ENCODE data around the gene BLOC1S1.
A peak's percentile ranks its signal among the peaks of the same experiment; 100 is the strongest.

The BLOC1S1 gene

GRCh38 chr12:55694651-55695050 lies 21.2 kb upstream of the BLOC1S1 start:
- DNase-seq (ENCODE audit: low spot score): no peak

DNA sequence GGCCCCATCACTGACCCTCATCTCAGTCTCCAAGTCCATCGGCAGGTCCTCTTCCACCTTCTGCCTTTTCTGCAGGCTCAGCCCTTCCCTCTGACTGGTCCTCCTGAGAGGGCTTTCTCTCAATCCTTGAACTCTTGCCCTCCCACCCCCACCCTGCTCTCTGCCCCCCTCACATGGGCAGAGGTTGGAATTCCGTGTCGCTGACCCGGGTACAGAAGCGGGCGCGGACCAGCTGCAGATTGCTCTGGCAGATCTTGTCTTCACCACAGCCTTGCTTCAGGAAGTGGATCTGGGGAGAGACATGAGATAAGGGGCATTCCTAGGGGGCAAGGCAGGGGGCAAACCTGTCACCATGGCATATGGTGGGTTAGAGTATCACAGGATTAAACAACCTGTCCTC lies 20.5 kb upstream of the BLOC1S1 start:
- DNase-seq (ENCODE audit: low spot score): no peak

GRCh38 chr12:55696141-55696540 lies 19.7 kb upstream of the BLOC1S1 start:
- DNase-seq (ENCODE audit: low spot score): no peak

- DNase-seq (ENCODE audit: low spot score): no peak
These were observed 18.9 kb upstream of the BLOC1S1 start for GRCh38 chr12:55696796-55697462.

DNA sequence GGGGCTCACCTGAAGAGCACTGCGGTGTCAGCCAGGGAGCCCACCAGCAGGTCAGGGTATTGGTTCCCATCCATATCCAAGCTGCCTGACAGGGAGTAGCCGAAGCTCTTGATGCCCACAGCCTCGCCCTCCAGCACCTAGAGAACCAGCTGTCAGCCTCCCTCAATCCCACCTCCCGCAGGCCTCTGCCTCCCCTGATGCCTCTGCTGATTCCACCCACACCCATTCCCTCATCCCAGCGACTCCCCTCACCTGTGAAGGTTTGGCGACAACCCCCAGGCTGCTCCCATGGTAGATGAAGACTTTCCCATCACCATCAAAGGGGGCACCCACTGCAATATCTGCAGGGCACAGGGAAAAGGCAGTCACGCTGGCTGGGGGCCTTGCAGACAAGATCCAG lies 18.2 kb upstream of the BLOC1S1 start:
- DNase-seq (ENCODE audit: low spot score): no peak

GRCh38 chr12:55698241-55698955 lies 17.4 kb upstream of the BLOC1S1 start:
- DNase-seq (ENCODE audit: low spot score): no peak

GRCh38 chr12:55698965-55699364 lies 16.9 kb upstream of the BLOC1S1 start:
- DNase-seq (ENCODE audit: low spot score): no peak

DNA sequence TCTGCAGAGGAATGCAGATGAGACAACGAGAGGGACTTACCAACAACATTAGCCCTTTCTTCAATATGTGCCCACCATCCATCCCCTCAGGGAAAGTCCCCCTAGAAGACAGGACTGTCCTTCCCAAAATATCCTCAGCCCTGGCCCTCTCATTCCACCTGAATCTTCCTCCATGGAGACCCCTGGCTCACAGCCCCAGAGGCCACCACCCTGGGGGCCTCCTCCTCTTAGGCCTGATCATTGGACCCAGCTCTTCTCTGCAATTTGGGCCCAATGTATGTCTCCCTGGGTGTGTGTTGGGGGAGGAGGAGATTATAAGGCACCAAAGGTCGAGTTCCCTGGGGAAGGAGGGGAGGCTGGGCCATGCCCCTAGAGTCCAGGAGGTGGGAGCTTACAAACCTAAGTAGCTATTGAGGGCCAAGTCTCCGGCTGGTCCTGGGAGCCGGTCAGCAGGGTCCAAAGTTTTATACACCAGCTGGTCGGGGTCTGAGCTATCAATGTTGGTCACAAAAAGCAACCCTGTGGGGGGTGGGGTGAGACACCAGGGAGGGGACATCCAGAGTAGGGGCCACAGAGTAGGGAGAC lies 16.3 kb upstream of the BLOC1S1 start:
- no peak for DNase-seq (ENCODE audit: low spot score)

DNA sequence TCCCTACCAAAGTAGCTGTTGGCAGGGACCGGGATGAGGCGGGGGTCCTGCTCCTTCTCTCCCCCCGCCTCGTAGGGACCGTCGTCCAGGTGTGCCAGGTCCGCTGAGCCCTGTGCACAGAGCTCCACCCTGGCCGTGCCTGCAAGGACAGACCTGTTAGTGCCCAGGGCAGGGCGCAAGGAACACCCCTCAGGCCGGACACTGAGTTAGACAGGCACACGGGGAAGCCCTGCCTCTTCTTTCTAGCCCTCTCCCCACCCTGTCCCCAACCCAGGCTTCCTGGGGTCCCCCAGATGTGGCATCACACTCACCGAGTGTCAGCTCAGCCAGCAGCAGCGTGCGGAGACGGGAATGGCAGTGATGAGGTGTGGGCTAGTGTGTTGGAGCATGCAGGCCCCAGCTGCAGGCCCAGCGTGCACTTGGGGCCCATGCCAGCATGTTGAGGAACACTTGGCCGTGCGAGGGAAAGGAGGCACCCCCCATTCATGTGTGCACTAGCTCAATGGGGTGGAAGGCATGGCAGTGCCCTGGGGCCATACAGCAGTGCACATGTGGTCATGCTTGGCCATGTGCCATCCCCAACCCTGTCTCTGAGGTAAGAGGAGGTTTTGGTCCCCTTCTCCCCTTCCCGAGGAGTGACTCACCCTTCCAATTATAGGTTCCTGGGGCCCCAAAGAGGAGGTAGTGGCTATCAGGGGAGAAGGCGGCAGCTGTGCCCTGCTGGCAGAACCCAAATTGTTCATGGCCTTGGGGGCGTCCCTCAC lies 15.4 kb upstream of the BLOC1S1 start:
- DNase-seq (ENCODE audit: low spot score): no peak

GRCh38 chr12:55702861-55703260 lies 13.0 kb upstream of the BLOC1S1 start:
- no peak for DNase-seq (ENCODE audit: low spot score)

DNA sequence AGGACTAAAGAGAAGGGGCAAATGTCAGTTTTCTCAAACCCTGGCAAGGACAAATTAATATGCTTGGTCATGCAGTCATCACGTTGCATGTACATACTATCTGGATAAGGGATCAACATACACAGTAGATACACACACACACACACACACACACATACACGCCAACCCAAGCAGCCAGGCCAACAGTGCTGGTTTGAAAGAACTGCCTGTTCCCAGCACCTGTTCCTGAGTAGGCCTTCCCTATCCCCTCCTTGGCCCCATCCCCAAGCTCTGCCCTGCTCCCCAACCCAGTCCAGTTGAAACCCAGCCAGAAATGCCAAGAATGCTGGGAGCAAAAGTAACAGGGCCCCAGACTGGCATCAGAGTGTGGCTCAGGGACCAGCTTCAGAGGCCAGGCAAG lies 12.6 kb upstream of the BLOC1S1 start:
- no peak for DNase-seq (ENCODE audit: low spot score)

DNA sequence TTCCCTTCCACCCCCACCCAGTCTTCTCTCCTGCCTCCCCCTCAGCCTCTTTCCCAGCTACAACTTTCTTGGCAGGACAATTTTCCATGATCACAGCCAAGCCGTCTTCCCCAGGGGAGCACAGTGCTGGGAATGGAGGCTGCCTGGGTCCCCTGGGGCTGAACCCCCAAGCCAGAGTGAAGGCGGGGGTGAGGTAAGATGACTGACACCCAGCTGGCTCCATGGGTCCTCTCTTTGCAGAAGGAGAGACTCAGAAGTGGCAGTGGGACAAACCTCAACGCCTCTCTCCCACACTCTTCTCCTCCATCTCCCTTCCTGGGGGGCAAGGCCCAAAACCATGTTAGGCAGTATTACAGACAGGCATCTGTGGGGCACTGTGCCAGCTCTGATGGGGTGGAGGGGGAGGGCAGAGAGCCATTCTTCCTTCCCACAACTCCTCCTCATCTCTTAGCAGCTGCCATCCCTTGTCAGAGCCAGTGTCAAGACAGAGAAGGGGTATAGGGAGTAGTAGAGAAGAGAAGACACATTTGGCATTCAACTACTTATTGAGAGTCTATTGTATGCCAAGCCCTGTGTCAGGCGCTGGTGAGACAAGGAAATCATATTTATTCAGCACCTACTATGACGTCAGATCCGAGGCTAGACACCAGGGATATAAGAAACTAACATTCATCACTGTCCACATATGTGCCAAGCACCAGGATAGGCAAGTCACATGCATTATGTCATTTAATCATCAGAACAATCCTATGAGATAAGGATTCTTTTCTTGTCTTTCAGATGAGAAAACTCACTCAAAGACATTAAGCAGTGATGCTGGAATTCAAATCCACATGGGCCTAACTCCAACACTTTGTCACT lies 11.7 kb upstream of the BLOC1S1 start:
- DNase-seq (ENCODE audit: low spot score): no peak

DNA sequence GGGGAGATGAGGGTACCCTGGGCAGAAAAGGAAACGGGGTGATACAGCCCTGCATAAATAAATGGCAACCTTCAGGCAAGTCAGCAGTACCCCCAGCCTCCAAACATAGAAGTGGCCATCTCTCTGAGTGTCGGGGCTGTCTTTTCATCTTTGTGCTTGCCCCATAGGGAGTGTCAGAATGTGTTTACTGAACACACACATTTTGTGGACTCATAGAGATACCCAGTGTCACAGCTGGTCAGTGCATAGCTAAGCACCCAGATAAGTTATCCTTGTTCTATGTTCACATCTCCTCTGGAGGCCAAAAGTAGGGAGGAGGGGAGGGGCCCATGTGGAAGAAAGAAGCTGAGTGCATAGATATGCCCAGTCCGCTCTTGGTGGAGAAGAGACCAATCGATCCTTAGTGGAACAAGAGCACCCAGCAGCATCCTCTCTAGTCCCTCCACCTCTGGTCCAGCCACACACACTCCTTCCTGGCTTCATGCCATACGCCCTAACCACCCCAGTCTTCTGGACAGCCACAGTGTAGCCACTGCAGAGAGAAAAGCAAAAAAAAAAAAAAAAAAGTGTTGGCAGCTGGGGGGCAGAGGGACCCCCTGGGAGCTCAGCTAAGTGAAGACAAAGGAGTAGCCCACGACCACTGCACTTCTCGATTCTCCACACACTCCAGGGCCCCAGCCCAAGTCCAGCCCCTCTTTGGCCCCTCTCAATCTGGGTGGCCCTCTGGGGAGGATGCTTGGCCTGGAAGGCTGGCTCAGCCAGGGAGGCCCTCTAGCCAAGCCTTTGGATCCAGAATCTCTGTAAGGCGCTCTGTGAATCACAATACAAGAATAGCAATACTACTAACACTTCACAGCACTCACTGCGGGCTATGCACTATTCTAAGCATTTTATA lies 10.8 kb upstream of the BLOC1S1 start:
- DNase-seq (ENCODE audit: low spot score): no peak

DNA sequence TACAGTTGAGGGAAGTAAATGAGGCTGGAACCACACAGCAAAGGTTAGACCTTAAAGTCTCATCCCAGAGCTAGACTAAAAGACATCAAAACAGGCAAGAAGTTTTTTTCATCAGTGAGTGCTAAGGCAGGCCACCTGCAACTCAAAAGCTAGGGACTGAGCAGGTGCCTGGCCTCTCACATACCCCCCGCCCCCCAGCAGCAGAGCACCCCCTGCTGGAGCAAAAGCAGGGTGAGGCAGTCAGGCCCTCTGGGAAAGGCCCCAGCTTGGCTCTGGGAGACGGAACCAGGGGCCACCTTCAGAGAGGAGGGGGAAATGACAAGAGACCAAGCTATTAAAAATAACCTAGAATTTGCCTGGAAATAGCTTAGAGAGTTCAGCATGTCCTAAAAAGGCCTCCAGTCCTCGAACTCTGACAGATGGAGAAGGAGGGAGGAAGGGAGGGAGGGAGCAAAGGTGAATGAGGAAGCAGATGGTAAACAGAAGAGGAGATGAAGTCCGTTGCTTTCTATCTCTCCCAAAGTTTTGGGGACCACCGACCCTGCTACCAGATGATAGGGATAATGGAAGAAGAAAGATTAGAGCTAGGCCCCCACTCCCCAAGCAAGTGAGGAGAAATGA lies 10.0 kb upstream of the BLOC1S1 start:
- peak; percentile 61 for DNase-seq (ENCODE audit: low spot score)

- DNase-seq (ENCODE audit: low spot score): no peak
These were observed 9.2 kb upstream of the BLOC1S1 start for GRCh38 chr12:55706568-55707218.

GRCh38 chr12:55707219-55707671 lies 8.6 kb upstream of the BLOC1S1 start:
- peak; percentile 47 for DNase-seq (ENCODE audit: low spot score)

- peak; percentile 90 for DNase-seq (ENCODE audit: low spot score)
These were observed 7.8 kb upstream of the BLOC1S1 start, which contains the start of gene ITGA7 for GRCh38 chr12:55707841-55708694. ITGA7 (minus strand) TSS chr12:55707904; CDS start chr12:55707682, 222 bp downstream.

- no peak for DNase-seq (ENCODE audit: low spot score)
These were observed 7.1 kb upstream of the BLOC1S1 start for GRCh38 chr12:55708695-55709233.

Measured in HuH-7 (cell line).